ENCODE data around the gene SALL1. TPM values are rescaled to one million over a fixed set of nuclear protein-coding genes. Genes with fewer than 3 reads are reported as not detected.

Gene SALL1
- polyA plus RNA-seq, 1 donor, result 4.5 TPM

DNA sequence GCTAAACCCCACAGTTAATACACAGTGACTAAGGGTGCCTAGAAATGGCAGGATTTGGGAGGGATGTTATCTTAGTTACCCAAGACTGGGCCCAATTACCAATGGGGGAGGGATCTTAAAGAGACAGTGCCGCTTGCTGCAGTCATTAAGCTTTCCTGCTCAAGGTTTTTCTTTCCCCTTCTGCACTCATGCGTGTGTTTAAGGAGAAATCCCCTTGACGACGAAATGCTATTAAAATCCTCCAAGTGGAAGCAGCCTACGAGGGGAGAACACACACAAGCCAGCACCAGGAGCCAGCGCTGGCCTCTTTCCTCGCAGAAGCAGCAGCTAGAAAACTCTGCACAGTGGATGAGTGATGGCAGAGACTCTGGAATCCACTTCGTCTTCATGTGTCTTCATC lies 22.0 kb downstream of the SALL1 start:
- Histone ChIP-seq H3K4me1 (ENCODE audit: control insufficient read depth, insufficient read depth, low read length) (peaks cover 10% of the 10 kb centered on the region), H3K27me3 (ENCODE audit: control insufficient read depth, insufficient read depth, low read length) (peaks cover 16% of the 10 kb centered on the region), H3K27ac (ENCODE audit: low read length) (no peak overlapping the region), H3K36me3 (ENCODE audit: control insufficient read depth, insufficient read depth, low read length) (no peaks in the 10 kb centered on the region), H3K4me3 (ENCODE audit: low read length) (no peak overlapping the region), H3K9me3 (ENCODE audit: control insufficient read depth, low read depth, low read length) (peaks cover under 1% of the 10 kb centered on the region)
- WGBS (ENCODE audit: insufficient coverage, low lambda C conversion rate), result no CpG with 5 or more reads among the region's 8 CpGs
- no peak for DNase-seq

DNA sequence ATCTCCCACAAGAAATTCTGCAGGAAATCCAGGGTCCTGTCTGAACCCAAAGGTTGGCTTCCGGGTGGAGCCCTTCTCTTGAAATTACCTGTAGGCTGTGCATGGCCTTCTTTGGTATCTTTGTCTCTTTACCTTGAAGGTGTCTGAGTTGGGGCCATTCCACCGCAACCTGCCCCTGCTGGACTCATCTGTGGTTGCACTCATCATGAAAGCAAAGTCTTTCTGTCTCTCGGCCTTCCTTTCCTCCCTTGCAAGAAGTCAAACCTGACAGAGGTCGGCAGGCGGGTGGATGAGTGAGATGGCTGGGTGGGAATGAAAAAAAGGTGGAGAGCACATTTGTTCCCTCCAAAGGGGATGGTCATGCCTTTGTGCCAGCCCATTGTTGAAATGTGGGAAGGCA lies 25.1 kb downstream of the SALL1 start:
- H3K4me3 ChIP-seq (ENCODE audit: low read length), result no peak overlapping the region
- DNase-seq, result no peak
- H3K36me3 ChIP-seq (ENCODE audit: control insufficient read depth, insufficient read depth, low read length), result no peaks in the 10 kb centered on the region
- H3K27me3 ChIP-seq (ENCODE audit: control insufficient read depth, insufficient read depth, low read length), result no peaks in the 10 kb centered on the region
- no peaks in the 10 kb centered on the region for H3K9me3 ChIP-seq (ENCODE audit: control insufficient read depth, low read depth, low read length)
- no peak overlapping the region for H3K27ac ChIP-seq (ENCODE audit: low read length)
- WGBS (ENCODE audit: insufficient coverage, low lambda C conversion rate), result no CpG with 5 or more reads among the region's 5 CpGs
- H3K4me1 ChIP-seq (ENCODE audit: control insufficient read depth, insufficient read depth, low read length), result peaks cover 19% of the 10 kb centered on the region

DNA sequence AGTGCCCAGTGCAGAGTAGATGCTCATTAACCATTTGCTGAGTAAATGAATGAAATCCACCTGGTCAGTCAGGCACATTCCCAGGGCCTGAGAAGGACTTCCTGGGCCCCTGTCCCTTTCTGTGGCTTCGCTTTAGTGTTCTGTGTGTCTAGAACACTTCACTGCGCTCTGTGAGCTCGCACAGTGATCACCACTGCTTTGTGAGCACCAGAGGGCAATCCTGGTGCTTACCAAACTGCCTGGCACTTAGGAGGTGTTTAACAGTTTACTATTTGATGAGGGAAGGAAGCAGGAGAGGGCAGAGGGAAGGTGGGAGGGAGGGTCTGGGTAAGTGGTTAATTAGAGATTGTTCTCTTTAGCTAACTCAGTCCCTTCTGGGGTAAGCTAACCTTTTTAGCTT lies 26.2 kb downstream of the SALL1 start:
- H3K4me3 ChIP-seq (ENCODE audit: low read length), result no peak overlapping the region
- no peaks in the 10 kb centered on the region for H3K9me3 ChIP-seq (ENCODE audit: control insufficient read depth, low read depth, low read length)
- no peaks in the 10 kb centered on the region for H3K27me3 ChIP-seq (ENCODE audit: control insufficient read depth, insufficient read depth, low read length)
- DNase-seq, result no peak
- H3K36me3 ChIP-seq (ENCODE audit: control insufficient read depth, insufficient read depth, low read length), result no peaks in the 10 kb centered on the region
- no peak overlapping the region for H3K27ac ChIP-seq (ENCODE audit: low read length)
- H3K4me1 ChIP-seq (ENCODE audit: control insufficient read depth, insufficient read depth, low read length), result peaks cover 26% of the 10 kb centered on the region
- no CpG with 5 or more reads among the region's 3 CpGs for WGBS (ENCODE audit: insufficient coverage, low lambda C conversion rate)

DNA sequence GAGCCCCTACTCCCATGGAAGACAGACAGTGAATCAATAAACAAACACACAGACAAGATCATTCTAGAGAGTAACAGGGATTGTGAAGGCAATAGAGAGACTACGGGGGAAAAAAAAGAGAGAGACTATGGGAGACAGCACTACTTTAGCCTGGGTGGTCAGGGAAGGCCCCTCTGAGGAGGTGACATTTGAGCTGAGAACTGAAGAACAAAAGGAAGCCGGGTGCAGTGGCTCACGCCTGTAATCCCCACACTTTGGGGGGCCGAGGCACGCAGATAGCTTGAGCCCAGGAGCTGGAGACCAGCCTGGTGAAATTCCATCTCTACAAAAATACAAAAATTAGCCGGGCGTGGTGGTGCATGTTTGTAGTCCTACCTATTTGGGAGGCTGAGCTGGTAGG lies 29.2 kb downstream of the SALL1 start:
- no peak overlapping the region for H3K4me3 ChIP-seq (ENCODE audit: low read length)
- H3K27ac ChIP-seq (ENCODE audit: low read length), result no peak overlapping the region
- no peaks in the 10 kb centered on the region for H3K9me3 ChIP-seq (ENCODE audit: control insufficient read depth, low read depth, low read length)
- no CpG with 5 or more reads among the region's 7 CpGs for WGBS (ENCODE audit: insufficient coverage, low lambda C conversion rate)
- DNase-seq, result no peak
- no peaks in the 10 kb centered on the region for H3K36me3 ChIP-seq (ENCODE audit: control insufficient read depth, insufficient read depth, low read length)
- no peaks in the 10 kb centered on the region for H3K27me3 ChIP-seq (ENCODE audit: control insufficient read depth, insufficient read depth, low read length)
- H3K4me1 ChIP-seq (ENCODE audit: control insufficient read depth, insufficient read depth, low read length), result peaks cover 31% of the 10 kb centered on the region

DNA sequence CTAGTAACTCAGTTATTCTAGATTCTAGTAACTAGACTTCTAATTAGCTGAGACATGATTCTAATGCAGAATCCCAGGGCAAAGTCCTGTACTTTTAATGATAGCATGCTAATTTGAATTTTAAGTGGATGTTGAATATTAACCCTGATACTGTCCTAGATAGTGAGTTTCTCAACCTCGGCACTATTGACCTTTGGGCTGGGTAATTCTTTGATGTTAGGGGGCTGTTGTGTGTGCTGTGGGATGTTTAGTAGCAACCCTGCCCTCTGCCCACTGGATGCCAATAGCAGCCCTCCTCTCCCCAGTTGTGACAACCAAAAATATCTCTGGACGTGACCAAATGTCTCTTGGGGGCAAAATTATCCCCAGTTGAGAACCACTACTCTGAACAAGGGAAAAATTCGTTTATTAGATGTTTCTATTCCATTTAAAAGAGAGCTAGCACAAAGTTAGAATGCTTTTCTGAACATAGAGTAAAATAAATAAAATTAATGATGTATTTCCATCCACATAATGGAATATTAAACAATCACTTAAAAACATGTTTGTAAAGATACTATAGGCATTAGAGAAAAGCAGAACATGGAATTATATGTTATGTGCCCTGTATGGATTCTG lies 30.2 kb downstream of the SALL1 start:
- peak; percentile 62 to 84 for DNase-seq
- no peaks in the 10 kb centered on the region for H3K27me3 ChIP-seq (ENCODE audit: control insufficient read depth, insufficient read depth, low read length)
- no peak overlapping the region for H3K4me3 ChIP-seq (ENCODE audit: low read length)
- peaks cover 31% of the 10 kb centered on the region for H3K4me1 ChIP-seq (ENCODE audit: control insufficient read depth, insufficient read depth, low read length)
- no CpG with 5 or more reads among the region's 3 CpGs for WGBS (ENCODE audit: insufficient coverage, low lambda C conversion rate)
- no peaks in the 10 kb centered on the region for H3K36me3 ChIP-seq (ENCODE audit: control insufficient read depth, insufficient read depth, low read length)
- peak overlapping the region; percentile 74 for H3K27ac ChIP-seq (ENCODE audit: low read length)
- no peaks in the 10 kb centered on the region for H3K9me3 ChIP-seq (ENCODE audit: control insufficient read depth, low read depth, low read length)

DNA sequence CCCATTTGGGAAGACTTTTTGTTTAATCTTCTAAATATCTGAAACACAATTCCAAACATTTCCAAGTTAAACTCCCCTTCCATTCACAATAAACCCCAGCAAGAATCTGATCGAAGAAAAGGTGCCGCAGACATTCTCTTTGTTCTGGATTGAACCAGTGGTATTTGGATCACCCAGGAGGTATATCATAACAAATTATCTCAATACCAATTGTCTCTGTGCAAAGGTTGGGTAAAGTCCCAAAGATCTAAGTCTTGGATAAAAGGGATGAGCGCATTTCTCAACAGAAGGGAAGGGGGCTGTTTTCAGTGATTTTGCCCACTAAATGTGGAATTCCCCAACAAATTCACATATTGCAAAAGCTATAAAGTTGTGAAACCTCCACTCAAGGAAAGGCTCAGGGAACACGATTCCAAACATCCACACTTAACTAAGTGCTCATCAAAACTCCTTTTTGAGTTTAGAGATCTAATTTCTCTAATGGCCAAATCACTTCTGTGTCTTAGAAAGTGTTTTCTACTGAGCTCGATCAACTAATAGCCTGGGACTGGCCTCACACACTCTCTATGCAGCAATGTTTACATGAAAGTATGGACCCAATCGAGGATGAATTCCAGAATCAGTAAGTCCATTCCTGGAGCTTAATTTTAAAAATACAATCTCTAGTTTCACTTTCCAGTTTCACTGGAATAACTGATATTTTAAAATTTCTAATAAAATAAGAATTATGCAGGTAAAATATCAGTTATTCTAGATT lies 30.9 kb downstream of the SALL1 start:
- DNase-seq, result peak in 1 of 2 donors; percentile 40
- WGBS (ENCODE audit: insufficient coverage, low lambda C conversion rate), result no CpG with 5 or more reads among the region's 6 CpGs
- H3K27me3 ChIP-seq (ENCODE audit: control insufficient read depth, insufficient read depth, low read length), result peaks cover 5% of the 10 kb centered on the region
- no peaks in the 10 kb centered on the region for H3K9me3 ChIP-seq (ENCODE audit: control insufficient read depth, low read depth, low read length)
- H3K27ac ChIP-seq (ENCODE audit: low read length), result peak overlapping the region; percentile 74
- H3K4me3 ChIP-seq (ENCODE audit: low read length), result no peak overlapping the region
- H3K36me3 ChIP-seq (ENCODE audit: control insufficient read depth, insufficient read depth, low read length), result no peaks in the 10 kb centered on the region
- H3K4me1 ChIP-seq (ENCODE audit: control insufficient read depth, insufficient read depth, low read length), result peaks cover 31% of the 10 kb centered on the region

DNA sequence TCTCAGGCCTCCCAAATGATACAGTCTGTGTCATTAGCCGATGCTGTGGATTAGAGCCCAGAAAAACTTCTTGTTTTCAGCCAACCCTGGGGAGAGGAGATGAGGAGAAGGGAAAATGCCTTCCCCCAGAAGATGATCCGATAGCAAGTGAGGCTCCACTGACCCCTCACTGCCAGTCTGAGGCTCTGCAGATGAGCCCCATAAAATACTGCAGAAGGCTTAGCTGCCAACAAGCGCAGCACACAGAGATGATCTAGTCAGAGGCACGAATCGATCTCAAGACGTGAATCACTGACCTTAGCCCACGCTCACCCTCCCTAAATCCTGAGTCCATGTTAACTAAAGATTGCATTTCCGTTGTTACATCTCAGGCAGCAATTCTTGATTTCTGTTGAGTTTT lies 31.5 kb downstream of the SALL1 start:
- H3K27me3 ChIP-seq (ENCODE audit: control insufficient read depth, insufficient read depth, low read length), result peaks cover 9% of the 10 kb centered on the region
- H3K27ac ChIP-seq (ENCODE audit: low read length), result peak overlapping the region; percentile 74
- WGBS (ENCODE audit: insufficient coverage, low lambda C conversion rate), result no CpG with 5 or more reads among the region's 8 CpGs

DNA sequence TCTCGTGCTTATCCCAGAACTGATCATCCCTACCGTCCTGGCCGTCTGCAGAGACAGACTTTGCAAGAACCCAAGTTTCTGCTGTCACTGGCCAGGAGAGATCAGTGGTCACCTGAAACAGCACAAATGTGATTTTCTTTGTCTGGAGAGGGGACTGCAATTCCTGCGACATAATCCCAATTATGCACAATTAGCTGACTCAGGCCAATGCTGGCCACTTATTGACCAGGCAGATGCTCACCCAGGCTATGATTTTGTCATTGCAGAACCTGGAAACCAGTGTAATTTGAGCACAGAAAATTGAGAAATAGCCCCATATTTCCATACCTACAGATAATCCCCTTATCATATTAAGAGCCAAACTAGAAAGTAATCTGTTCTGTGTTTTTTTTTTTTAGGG lies 34.7 kb downstream of the SALL1 start:
- Histone ChIP-seq H3K4me3 (ENCODE audit: low read length) (no peak overlapping the region), H3K27ac (ENCODE audit: low read length) (no peak overlapping the region), H3K36me3 (ENCODE audit: control insufficient read depth, insufficient read depth, low read length) (no peaks in the 10 kb centered on the region), H3K4me1 (ENCODE audit: control insufficient read depth, insufficient read depth, low read length) (peaks cover 44% of the 10 kb centered on the region), H3K27me3 (ENCODE audit: control insufficient read depth, insufficient read depth, low read length) (peaks cover 27% of the 10 kb centered on the region), H3K9me3 (ENCODE audit: control insufficient read depth, low read depth, low read length) (no peaks in the 10 kb centered on the region)
- DNase-seq, result no peak
- no CpG with 5 or more reads among the region's 4 CpGs for WGBS (ENCODE audit: insufficient coverage, low lambda C conversion rate)

More for the DNA sequence above, 31.5 kb downstream of the SALL1 start:
- H3K4me3 ChIP-seq (ENCODE audit: low read length), result no peak overlapping the region
- no peaks in the 10 kb centered on the region for H3K9me3 ChIP-seq (ENCODE audit: control insufficient read depth, low read depth, low read length)
- no peaks in the 10 kb centered on the region for H3K36me3 ChIP-seq (ENCODE audit: control insufficient read depth, insufficient read depth, low read length)
- peaks cover 31% of the 10 kb centered on the region for H3K4me1 ChIP-seq (ENCODE audit: control insufficient read depth, insufficient read depth, low read length)
- DNase-seq, result peak in 1 of 2 donors; percentile 43

DNA sequence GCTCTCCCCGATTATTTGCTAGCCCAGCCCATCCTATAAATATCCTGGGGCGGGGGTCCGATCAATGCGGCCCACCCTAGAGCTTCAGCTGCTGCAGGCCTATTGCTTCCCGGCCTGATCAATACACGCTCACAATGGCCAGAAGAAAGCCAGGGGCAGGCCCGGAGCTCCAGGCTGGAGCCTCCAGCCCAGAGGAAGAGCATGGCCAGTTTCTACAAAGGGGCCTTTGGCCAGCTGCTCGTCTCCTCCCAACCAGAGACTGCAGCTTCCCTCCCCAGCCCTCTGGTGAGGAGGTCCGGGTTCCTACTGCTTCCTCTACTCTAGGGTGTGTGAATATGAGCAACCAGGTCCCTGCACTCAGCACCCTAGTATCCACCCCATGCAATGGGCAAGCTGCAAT lies 36.7 kb downstream of the SALL1 start:
- peaks cover 27% of the 10 kb centered on the region for H3K27me3 ChIP-seq (ENCODE audit: control insufficient read depth, insufficient read depth, low read length)
- 80% methylated on average over 1 of the region's 9 CpGs for WGBS (ENCODE audit: insufficient coverage, low lambda C conversion rate)

DNA sequence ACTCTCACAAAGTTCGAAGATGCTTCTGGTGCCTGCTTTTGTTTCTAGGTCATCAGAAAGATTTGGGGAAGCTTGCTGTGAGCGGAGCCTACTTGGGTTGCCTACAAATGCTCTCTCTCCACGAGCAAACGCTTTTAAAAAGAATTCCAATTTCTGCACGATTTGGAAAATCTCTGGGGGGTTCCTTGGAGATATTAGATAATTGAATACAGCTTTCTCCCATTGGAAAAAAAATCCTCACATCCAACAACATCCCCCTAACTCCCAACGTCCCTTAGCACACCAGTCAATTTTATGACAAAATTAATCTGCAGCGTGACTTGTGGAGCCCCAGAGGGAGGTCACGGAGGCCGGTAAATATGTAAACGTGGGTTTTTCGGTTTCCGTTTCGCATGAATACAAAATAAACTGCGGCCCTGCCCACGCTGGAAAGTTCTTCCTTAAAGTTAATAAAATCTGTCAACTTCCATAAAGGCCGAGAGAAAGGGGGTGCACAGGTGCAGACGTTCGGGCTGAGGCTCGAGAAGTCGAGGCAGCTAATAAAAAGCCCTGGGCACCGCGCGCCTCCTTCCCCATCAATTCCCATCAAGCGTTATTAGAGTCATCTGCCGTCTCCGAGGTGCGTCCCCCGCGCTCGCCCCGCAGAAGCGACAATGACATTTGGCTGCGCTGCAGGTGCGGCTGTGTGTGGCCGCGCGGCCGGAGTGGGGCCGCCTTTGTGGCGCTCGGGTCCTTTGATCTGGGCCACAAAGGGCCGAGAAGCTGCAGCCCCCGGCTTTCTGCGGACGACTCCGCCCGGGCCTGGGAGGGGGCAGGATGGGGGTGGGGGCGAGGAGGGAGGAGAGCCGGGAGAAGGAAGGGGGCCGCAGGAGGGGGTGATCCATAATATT lies 37.6 kb downstream of the SALL1 start:
- H3K9me3 ChIP-seq (ENCODE audit: control insufficient read depth, low read depth, low read length), result no peaks in the 10 kb centered on the region
- H3K27ac ChIP-seq (ENCODE audit: low read length), result peak overlapping the region; percentile 75
- peaks cover 35% of the 10 kb centered on the region for H3K4me1 ChIP-seq (ENCODE audit: control insufficient read depth, insufficient read depth, low read length)
- H3K27me3 ChIP-seq (ENCODE audit: control insufficient read depth, insufficient read depth, low read length), result peaks cover 27% of the 10 kb centered on the region
- peak overlapping the region; percentile 27 for H3K4me3 ChIP-seq (ENCODE audit: low read length)
- no CpG with 5 or more reads among the region's 50 CpGs for WGBS (ENCODE audit: insufficient coverage, low lambda C conversion rate)
- no peak for DNase-seq
- no peaks in the 10 kb centered on the region for H3K36me3 ChIP-seq (ENCODE audit: control insufficient read depth, insufficient read depth, low read length)

More for the DNA sequence above, 36.7 kb downstream of the SALL1 start:
- Histone ChIP-seq H3K27ac (ENCODE audit: low read length) (no peak overlapping the region), H3K9me3 (ENCODE audit: control insufficient read depth, low read depth, low read length) (no peaks in the 10 kb centered on the region), H3K36me3 (ENCODE audit: control insufficient read depth, insufficient read depth, low read length) (no peaks in the 10 kb centered on the region), H3K4me3 (ENCODE audit: low read length) (no peak overlapping the region), H3K4me1 (ENCODE audit: control insufficient read depth, insufficient read depth, low read length) (peaks cover 44% of the 10 kb centered on the region)
- no peak for DNase-seq
